ENCODE data around the gene SLC23A3. TPM values are rescaled to one million over a fixed set of nuclear protein-coding genes. Genes with fewer than 3 reads are reported as not detected.

The SLC23A3 gene
- total and polyA plus RNA-seq, 9 of the 15 experiments (the other 6 are each of a cell fraction or from before 2014, with no cell fraction given): 0.06 to 0.64 (median 0.16) TPM

DNA sequence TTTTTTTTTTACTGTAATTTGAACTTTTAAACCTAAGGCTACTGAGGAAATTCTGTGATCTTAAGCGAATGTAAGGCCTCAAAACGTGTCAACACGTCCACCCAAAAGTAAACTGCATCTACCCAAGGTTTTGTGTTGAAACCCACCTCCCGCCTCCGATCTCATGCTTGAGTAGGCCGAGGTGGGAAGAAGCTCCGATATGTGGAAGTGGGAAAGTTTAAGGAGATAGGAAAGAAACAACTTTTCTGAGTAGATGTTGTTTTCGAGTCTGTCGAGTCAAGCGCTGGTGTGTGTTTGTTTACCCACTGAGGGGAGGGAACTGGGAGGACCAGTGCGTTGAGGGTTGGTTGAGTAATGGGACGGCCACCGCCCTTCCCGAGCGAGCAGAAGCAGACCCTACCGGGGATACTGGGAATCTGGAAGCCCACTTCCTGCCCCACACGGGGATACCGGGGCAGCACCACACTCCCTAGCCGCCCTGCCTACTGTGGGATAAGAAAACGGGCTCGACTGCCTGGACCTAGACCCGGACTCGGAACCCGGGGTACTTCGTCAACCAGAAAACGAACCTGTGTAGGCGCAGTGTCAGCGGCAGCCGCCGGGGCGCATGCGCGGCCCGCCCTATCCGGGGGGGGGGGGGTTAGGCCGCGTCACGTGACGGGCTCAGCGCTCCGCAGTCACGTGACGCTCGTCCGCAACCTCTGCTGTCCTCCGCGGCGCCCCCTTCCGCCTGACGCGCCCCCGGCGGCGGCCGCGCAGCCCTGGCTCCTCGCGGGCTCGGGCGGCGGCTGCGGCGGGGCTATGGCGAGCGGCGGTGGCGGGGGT lies 7.9 kb upstream of the SLC23A3 start, which contains the start of gene RETREG2 (continued):
- peak; percentile 65; the same call in 1 of the 2 replicates for TF ChIP-seq ZBTB7A (IDR thresholded peaks at IDR 0.05; ENCODE audit: borderline replicate concordance, control insufficient read depth, low read depth, low read length)
- TF ChIP-seq CBX5 (IDR thresholded peaks at IDR 0.05; ENCODE audit: borderline replicate concordance, low read depth): no peak
- no peak for TF ChIP-seq RFX7 (CRISPR knock-in tag; IDR thresholded peaks at IDR 0.05)
- TF ChIP-seq SLC30A9 (CRISPR knock-in tag; IDR thresholded peaks at IDR 0.05): no peak
- TF ChIP-seq SP1 (CRISPR knock-in tag; IDR thresholded peaks at IDR 0.05): no peak
- TF ChIP-seq SMARCC2 (IDR thresholded peaks at IDR 0.05; ENCODE audit: low read depth): no peak
- TF ChIP-seq ZNF239 (CRISPR knock-in tag; IDR thresholded peaks at IDR 0.05): no peak
- TF ChIP-seq CTBP1 (IDR thresholded peaks at IDR 0.05; ENCODE audit: borderline replicate concordance): 0 out of 2 replicates have a peak, but pooled peaks have one; percentile 30
- TF ChIP-seq BRD9 (IDR thresholded peaks at IDR 0.05; ENCODE audit: low read depth, partially characterized antibody): no peak
- no peak for TF ChIP-seq POLR3G (IDR thresholded peaks at IDR 0.05; ENCODE audit: extremely low read depth, insufficient read length, insufficient replicate concordance)
- TF ChIP-seq, protein P1, sequence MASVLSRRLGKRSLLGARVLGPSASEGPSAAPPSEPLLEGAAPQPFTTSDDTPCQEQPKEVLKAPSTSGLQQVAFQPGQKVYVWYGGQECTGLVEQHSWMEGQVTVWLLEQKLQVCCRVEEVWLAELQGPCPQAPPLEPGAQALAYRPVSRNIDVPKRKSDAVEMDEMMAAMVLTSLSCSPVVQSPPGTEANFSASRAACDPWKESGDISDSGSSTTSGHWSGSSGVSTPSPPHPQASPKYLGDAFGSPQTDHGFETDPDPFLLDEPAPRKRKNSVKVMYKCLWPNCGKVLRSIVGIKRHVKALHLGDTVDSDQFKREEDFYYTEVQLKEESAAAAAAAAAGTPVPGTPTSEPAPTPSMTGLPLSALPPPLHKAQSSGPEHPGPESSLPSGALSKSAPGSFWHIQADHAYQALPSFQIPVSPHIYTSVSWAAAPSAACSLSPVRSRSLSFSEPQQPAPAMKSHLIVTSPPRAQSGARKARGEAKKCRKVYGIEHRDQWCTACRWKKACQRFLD (CRISPR knock-in tag; IDR thresholded peaks at IDR 0.05): peak; percentile 54; the same call in 1 of the 2 replicates
- TF ChIP-seq, protein P2, sequence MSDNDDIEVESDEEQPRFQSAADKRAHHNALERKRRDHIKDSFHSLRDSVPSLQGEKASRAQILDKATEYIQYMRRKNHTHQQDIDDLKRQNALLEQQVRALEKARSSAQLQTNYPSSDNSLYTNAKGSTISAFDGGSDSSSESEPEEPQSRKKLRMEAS (CRISPR knock-in tag; IDR thresholded peaks at IDR 0.05): 0 out of 2 replicates have a peak, but pooled peaks have one; percentile 11
- TF ChIP-seq FOXJ2 (tag; IDR thresholded peaks at IDR 0.05): 0 out of 2 replicates have a peak, but pooled peaks have one; percentile 65
- TF ChIP-seq ZFP30 (CRISPR knock-in tag; IDR thresholded peaks at IDR 0.05; ENCODE audit: borderline replicate concordance): no peak
- TF ChIP-seq GTF2E2 (tag; IDR thresholded peaks at IDR 0.05): peak; percentile 92
- no peak for TF ChIP-seq SRF (CRISPR knock-in tag; IDR thresholded peaks at IDR 0.05)
- peak; percentile 86 for TF ChIP-seq POLR2B (IDR thresholded peaks at IDR 0.05; ENCODE audit: low read depth, partially characterized antibody)
- peak; percentile 58 for TF ChIP-seq ARID1B (IDR thresholded peaks at IDR 0.05)
- no peak for TF ChIP-seq ZNF197 (CRISPR knock-in tag; IDR thresholded peaks at IDR 0.05; ENCODE audit: low read depth)
- TF ChIP-seq, protein P3, sequence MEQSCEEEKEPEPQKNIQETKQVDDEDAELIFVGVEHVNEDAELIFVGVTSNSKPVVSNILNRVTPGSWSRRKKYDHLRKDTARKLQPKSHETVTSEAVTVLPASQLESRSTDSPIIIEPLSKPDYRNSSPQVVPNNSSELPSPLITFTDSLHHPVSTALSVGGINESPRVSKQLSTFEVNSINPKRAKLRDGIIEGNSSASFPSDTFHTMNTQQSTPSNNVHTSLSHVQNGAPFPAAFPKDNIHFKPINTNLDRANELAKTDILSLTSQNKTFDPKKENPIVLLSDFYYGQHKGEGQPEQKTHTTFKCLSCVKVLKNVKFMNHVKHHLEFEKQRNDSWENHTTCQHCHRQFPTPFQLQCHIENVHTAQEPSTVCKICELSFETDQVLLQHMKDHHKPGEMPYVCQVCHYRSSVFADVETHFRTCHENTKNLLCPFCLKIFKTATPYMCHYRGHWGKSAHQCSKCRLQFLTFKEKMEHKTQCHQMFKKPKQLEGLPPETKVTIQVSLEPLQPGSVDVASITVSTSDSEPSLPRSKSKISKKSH (CRISPR knock-in tag; IDR thresholded peaks at IDR 0.05): no peak
- no peak; the same call in 1 of the 2 replicates for TF ChIP-seq MTA3 (IDR thresholded peaks at IDR 0.05; ENCODE audit: borderline replicate concordance)
- no peak for TF ChIP-seq ZEB2 (IDR thresholded peaks at IDR 0.05)
- TF ChIP-seq HEY1 (CRISPR knock-in tag; IDR thresholded peaks at IDR 0.05; ENCODE audit: borderline replicate concordance): no peak
- TF ChIP-seq CHD4 (IDR thresholded peaks at IDR 0.05; ENCODE audit: insufficient read depth, insufficient replicate concordance, low read depth, low read length, poor library complexity, severe bottlenecking): no peak
- peak; percentile 85 for TF ChIP-seq KLF1 (tag; IDR thresholded peaks at IDR 0.05)
- TF ChIP-seq BRF1 (IDR thresholded peaks at IDR 0.05; ENCODE audit: borderline replicate concordance, extremely low read depth, insufficient read length): no peak
- peak; percentile 82 for TF ChIP-seq POLR2A (conservative IDR thresholded peaks at IDR 0.05)
